ENCODE data around the gene EGLN2.
"Not testable (repeated sequence)": the region's sequence is repeated elsewhere in the genome, so short reads cannot be mapped to it uniquely, and the experiment has no call there.

Gene EGLN2

GRCh38 chr19:40819479-40820234, 20.7 kb downstream of the EGLN2 start:
- peak; percentile 71 for DNase-seq

- DNase-seq: no peak
Observed at GRCh38 chr19:40822161-40822560, 23.2 kb downstream of the EGLN2 start.

DNA sequence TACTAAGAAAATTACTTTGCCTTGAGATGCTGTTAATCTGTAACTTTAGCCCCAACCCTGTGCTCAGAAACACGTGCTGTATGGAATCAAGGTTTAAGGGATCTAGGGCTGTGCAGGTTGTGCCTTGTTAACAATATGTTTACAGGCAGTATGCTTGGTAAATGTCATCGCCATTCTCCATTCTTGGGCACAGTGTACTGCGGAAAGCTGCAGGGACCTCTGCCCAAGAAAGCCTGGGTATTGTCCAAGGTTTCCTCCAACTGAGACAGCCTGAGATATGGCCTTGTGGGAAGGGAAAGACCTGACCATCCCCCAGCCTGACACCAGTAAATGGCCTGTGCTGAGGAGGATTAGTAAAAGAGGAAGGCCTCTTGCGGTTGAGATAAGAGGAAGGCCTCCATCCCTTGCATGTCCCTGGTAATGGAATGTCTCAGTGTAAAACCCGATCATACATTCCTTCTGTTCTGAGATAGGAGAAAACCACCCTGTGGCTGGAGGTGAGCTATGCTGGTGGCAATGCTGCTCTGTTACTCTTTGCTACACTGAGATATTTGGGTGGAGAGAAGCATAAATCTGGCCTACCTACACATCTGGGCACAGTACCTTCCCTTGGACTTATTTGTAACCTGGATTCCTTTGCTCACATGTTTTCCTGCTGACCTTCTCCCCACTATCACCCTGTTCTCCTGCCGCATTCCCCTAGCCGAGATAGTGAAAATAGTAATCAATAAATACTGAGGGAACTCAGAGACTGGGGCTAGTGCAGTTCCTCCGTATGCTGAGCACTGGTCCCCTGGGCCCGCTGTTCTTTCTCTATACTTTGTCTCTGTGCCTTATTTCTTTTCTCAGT, 23.9 kb downstream of the EGLN2 start:
- DNase-seq: peak; percentile 93

DNA sequence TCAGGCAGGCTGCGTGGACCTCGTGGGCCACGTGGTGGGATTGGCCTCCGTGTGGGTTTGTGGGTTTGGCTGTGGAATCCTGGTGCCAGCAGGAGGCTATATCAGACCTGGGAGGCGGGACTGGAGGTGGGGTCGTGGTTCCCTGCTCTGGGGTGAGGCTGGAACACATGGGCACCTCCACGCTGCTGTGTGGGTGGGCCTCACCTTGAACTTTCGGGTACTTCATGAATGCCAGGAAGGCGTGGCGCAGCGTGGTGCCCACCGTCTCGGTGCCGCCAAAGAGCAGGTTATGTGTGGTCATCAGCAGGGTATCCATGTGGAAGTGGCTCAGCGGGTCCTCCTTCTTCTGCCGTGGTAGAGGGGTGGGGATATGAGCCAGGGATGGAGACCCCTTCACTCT, 25.9 kb downstream of the EGLN2 start:
- not testable (repeated sequence) for DNase-seq

DNA sequence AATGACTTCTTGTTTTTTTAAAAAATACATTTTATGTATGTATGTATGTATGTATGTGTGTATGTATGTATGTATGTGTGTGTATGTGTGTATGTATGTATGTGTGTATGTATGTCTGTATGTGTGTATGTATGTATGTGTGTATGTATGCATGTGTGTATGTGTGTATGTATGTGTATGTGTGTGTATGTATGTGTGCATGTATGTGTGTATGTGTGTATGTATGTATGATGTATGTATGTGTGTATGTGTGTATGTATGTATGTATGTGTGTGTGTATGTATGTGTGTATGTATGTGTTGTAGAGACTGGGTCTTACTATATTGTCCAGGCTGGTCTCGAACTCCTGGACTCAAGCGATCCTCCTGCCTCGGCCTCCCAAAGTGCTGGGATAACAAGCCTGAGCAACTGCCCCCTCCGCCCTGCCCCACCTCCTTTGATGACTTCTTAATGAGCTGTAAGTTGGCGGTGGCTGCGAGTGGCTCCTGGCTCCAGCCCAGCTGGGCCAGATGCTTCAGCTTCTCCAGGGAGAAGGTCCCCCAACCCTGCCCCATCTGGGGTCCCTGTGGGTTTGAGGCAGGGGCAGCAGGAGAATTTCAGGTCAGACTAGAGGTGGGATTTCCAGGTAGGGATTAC, 26.6 kb downstream of the EGLN2 start:
- not testable (repeated sequence) for DNase-seq

DNA sequence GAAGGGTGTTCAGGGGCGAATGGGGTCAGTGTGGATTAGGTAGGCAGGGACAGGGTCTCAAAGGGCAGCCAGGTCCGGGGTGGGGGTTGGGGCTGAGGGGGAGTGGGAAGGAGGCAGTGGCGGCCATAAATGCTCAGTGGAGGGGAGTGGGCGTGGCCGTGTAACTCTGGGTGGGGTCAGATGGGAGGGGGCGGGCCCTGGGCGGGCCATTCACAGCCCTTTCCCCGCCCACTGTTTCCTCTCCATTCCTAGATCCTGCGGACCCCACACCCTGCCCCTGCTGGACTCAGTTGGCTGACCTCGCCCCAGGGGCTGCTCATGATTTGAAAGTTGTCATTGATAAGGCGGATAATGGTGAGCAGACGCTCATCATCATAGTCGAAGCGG, 27.3 kb downstream of the EGLN2 start:
- not testable (repeated sequence) for DNase-seq

DNA sequence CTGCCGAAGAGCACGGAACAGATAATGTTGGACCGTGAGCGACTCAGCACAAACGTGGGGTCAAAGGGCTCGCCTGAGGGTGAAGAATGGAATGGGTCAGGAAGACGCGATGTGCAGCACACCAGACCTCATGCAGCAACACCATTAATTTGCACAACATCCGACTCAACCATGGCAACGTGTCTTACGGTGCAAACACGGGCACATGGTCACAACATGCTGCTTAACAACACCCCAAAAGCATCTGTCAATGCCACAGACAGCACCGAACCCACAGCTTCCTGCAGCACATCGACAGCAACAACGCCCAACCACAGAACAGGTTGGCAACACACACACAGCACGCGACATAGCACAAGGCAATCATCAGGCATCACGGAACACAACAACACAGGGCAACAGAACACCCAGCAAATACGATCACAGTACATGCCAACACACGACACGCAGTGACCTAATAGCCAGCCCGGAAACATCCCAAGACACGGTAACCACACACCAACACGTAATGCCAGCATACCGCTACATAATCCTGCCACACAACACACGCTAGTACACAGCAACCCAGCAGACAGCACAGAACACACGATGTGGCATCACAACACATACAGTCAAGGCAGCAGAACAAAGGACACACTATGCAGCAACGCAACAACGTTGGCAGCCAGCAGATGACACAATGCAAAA, 27.9 kb downstream of the EGLN2 start:
- DNase-seq: peak; percentile 56

- no peak for DNase-seq
Observed at GRCh38 chr19:40827386-40828247, 28.6 kb downstream of the EGLN2 start.

DNA sequence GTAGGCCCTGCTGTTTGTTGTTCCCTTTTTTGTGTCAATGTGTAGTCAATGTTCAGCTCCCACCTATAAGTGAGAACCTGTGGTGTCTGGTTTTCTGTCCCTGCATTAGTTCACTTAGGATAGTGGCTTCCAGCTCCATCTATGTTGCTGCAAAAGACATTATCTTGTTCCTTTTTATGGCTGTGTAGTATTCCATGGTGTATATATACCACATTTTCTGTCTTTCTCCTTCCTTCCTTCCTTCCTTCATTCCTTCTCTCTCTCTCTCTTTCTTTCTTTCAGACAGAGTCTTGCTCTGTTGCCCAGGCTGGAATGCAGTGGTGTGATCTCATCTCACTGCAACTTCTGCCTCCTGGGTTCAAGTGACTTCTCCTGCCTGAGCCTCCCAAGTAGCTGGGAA, 30.2 kb downstream of the EGLN2 start:
- no peak for DNase-seq

DNA sequence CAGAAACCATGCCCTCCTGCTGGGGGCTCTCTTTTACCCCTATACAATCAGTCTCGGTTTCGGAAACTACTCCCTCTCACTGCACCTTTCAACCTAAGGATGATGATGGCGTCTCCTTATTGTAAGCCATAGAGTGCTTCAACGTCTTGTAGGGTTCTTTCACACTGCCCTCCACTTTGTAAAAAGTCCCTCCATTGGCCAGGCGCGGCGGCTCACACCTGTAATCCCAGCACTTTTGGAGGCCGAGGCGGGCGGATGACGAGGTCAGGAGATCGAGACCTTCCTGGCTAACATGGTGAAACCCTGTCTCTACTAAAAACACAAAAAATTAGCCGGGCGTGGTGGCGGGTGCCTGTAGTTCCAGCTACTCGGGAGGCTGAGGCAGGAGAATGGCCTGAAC, 31.8 kb downstream of the EGLN2 start:
- not testable (repeated sequence) for DNase-seq

DNA sequence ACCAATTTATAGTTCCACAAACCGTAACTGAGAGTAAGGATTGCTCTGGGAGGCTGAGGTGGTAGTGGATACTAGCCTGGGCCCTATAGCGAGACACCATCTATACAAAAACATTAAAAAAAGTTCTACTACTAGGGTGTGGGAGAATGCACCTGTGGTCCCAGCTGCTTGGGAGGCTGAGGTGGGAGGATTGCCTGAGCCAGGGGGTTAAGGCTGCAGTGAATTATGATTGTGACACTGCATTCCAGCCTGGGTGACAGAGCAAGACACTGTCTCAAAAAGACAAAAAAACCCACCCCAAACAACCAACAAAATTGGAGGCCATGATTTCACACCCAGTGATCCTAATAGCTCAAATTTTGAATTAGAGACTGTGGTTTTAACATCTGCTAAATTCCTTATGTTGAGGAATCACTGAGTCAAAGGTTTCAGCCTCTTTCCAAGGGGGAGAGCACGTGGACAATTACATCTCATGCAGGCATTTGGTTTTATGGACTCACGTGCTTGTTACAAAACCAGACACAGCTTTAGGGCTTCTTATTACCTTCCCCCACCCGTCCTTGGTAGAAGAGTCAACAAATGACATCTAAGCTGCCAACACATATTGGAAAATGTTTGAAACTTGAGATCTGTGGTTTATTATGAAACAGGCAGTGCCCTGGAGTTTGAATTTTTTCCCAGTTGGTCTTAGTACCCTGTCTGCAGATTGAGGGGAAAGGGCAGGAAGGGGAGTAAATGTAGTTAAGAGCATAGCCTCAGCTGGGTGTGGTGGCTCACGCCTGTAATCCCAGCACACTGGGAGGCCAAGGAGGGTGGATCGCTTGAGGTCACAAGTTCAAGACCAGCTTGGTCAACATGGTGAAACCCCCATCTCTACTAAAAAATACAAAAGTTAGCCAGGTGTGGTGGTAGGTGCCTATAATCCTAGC, 32.8 kb downstream of the EGLN2 start:
- peak; percentile 30 for DNase-seq

- not testable (repeated sequence) for DNase-seq
Observed at GRCh38 chr19:40832431-40832790, 33.4 kb downstream of the EGLN2 start.

- peak; percentile 83 for DNase-seq
Observed at GRCh38 chr19:40833728-40834533, 34.9 kb downstream of the EGLN2 start.

- no peak for DNase-seq
Observed at GRCh38 chr19:40836754-40837429, 37.9 kb downstream of the EGLN2 start.

DNA sequence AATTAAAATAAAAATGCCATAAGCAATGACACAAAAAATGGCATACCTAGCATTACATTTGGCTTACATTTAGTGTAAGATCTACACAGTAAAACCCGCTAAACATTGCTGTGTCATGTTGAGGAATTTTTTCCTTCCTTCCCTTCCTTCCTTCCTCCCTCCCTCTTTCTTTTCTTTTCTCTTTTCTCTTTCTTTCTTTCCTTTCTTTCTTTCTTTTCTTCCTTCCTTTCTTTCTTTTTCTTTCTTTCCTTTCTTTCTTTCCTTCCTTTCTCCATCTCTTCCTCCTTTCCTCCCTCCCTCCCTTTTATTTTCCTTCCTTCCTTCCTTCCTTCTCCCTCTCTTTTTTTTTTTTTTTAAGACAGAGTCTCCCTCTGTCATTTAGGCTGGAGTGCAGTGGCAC, 39.5 kb downstream of the EGLN2 start:
- not testable (repeated sequence) for DNase-seq

GRCh38 chr19:40842012-40842411, 43.0 kb downstream of the EGLN2 start:
- not testable (repeated sequence) for DNase-seq

- DNase-seq: not testable (repeated sequence)
Observed at GRCh38 chr19:40842997-40843652, 44.1 kb downstream of the EGLN2 start.

GRCh38 chr19:40843653-40844052, 44.7 kb downstream of the EGLN2 start:
- peak; percentile 48 for DNase-seq

GRCh38 chr19:40846722-40847121, 47.7 kb downstream of the EGLN2 start:
- not testable (repeated sequence) for DNase-seq
